HG02678 (cell line): Measurements from ENCODE around the gene DCUN1D3.
"Not testable (repeated sequence)": the region's sequence is repeated elsewhere in the genome, so short reads cannot be mapped to it uniquely, and the experiment has no call there.

Experiments used
- ATAC-seq: cut with Tn5 transposase; IDR thresholded peaks from one replicate; pipeline ENCODE4 v1.9.1; 2021; ENCODE audit warnings: mild to moderate bottlenecking, moderate library complexity; ENCODE audit not compliant: unreplicated experiment

Gene DCUN1D3, protein sequence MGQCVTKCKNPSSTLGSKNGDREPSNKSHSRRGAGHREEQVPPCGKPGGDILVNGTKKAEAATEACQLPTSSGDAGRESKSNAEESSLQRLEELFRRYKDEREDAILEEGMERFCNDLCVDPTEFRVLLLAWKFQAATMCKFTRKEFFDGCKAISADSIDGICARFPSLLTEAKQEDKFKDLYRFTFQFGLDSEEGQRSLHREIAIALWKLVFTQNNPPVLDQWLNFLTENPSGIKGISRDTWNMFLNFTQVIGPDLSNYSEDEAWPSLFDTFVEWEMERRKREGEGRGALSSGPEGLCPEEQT

GRCh38 chr16:20900299-20901067 is at the start of gene DCUN1D3, which contains the start of gene LYRM1:
Gene DCUN1D3, minus strand, starts transcription at chr16:20900358. Its CDS starts 37,820 bp downstream, at chr16:20862538.
Gene LYRM1, plus strand, starts transcription at chr16:20900771. Its CDS starts 14,785 bp downstream, at chr16:20915556.
- ATAC-seq = peak; percentile 76

GRCh38 chr16:20949660-20950059 is 49.5 kb upstream of the DCUN1D3 start:
- ATAC-seq = no peak

GRCh38 chr16:20948444-20948843 is 48.3 kb upstream of the DCUN1D3 start:
- no peak for ATAC-seq

DNA sequence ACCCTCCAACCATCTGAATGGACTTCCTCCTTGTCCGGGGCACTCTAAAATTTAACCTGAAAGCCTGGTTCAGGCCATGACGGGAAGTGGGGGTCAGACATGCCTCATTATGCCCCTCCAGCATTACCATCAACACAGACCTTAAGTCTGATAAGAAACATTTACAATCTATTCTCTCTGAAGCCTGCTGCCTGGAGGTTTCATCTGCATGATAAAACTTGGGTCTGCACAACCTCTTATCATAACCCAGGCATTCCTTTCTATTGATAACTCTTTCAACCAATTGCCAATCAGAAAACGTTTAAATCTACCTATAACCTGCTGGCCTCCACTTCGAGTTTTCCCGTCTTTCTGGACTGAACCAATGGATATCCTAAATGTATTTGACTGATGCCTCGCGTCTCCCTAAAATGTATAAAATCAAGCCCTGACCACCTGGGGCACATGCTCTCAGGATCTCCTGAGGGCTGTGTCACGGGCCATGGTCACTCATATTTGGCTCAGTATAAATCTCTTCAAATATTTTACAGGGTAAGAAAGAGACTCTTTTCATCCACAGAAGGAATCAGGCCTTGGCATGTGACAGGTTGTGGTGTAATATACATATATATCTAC is 46.0 kb upstream of the DCUN1D3 start:
- ATAC-seq = no peak

DNA sequence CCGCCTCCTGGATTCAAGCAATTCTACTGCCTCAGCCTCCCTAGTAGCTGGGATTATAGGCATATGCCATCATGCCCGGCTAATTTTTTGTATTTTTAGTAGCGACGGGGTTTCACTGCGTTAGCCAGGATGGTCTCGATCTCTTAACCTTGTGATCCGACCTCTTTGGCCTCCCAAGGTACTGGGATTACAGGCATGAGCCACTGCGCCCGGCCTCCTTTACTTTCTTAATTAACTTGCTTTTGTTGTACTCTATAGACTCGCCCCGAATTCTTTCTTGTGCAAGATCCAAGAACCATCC is 45.4 kb upstream of the DCUN1D3 start:
- ATAC-seq = not testable (repeated sequence)

- ATAC-seq = no peak
Measured at GRCh38 chr16:20944861-20945574, 44.9 kb upstream of the DCUN1D3 start.

DNA sequence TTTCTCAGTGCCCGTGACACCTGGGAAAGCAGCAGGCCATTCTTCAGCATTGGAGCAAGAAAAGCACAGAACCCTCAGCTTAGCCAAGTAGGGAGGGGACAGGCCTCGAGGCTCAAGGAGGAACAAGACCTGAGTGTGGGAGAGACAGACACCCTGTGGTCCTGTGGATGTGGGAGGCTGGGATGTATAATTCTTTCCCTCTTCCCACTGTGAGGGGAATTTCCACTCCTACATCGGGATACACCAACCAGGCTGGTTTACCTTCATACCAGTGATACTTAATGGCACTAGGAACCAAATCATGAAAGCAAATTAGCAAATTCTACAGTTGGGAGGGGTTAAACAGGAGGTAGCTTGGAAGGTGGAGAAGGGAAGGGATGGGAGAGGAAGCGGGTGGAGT is 42.1 kb upstream of the DCUN1D3 start:
- ATAC-seq = no peak

GRCh38 chr16:20941636-20941926 is 41.4 kb upstream of the DCUN1D3 start:
- no peak for ATAC-seq

DNA sequence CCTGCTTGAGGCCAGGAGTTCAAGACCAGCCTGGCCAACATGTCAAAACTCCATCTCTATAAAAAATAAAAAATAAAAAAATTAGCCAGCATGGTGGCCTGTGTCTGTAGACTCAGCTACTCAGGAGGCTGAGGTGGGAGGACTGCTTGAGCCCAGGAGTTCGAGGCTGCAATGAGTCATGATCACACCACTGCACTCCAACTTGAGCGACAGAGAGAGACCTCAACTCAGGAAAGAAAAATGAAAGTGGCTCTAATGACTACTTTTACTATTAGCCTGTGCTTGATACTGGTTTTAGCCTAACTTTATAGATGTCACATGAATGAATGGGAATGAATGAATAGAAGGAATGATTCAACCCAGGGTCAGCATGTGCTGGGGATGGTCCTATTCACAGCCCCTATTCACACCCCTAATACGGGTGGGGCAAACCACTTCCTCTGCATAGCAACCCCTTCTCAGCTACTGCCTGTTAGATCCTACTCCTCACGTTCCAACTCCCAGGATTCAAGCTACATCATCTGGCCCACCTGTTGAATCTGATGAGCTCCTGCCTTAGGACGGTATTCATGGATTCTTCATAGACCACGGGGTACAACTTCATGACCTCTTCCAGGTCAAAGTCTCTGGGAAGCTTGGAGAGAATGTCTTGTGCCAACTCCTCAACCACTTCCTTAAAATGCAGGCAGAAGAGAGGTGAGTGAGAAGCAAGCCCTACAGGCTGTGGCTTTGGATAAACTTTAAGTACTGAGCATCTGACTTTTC is 40.9 kb upstream of the DCUN1D3 start:
- no peak for ATAC-seq

DNA sequence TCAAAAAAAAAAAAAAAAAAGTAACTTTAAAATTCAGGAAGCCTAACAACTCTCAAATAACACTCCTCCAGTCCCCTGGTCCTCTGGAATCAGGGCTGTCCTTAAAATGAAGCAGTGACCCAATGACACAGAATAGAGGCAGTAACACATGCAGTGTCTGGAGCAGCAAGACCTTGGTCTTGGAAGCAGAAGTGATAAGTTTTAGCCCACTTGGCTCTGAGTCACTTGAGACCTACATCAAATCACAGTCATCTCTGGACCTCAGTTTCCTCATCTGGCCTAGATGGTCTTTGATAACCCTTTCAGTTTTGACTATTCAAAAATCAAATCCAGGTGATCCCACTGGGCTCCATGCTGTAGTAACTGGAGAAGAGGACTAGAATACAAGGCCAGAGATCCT is 39.5 kb upstream of the DCUN1D3 start:
- ATAC-seq = no peak

DNA sequence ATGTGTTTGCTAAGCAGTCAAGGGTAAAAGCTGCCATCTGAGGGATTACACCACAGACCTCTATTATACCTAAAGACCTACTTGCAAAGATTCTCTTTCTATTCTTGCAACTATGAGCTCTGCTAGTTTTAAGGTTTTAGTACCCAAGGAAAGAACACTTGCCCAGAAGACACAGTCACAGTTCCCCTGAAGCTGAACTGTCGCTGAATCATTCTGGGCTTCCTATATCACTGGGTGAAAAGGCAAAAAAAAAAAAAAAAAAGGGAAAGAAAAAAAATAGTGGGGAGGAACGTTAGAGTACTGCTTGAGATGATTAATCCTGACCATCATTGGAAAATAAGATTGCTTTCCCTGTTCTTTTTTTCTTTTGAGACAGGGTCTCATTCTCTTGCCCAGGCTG is 38.3 kb upstream of the DCUN1D3 start:
- ATAC-seq = no peak

DNA sequence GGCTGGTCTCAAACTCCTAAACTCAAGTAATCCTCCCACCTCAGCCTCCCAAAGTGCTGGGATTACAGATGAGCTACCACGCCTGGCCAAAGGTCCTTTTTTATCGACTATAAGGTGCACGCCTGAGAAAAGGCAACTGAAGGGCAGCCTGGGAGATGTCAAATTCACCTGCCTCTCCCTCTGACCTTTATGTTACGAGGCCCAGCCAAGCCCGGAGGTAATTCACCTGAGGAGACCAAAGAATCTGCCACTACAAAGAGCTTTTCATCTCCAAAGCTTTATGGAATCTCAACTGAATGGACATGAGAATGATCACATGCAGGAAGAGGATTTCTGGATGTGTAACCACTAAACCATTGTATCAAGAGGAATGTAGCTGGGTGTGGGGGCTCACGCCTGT is 37.6 kb upstream of the DCUN1D3 start:
- ATAC-seq = no peak

DNA sequence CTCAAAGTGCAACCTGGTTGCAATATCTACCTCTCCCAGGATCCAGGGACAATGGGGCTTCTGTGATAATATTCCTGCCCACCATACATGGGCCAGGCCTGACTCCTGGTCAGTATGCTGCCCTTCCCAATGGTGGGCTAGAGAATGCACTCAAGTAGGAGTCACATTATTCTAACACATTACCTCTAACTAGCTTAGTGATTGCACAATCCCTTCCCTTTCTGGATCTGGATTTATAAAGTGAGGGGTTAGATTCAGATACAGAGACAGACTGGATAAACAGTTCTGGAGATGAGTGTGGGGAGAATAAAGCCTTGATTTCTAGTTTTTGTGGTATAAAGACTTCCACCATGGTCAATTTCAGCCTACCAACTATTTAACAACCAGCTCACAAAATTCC is 33.4 kb upstream of the DCUN1D3 start:
- ATAC-seq = no peak

DNA sequence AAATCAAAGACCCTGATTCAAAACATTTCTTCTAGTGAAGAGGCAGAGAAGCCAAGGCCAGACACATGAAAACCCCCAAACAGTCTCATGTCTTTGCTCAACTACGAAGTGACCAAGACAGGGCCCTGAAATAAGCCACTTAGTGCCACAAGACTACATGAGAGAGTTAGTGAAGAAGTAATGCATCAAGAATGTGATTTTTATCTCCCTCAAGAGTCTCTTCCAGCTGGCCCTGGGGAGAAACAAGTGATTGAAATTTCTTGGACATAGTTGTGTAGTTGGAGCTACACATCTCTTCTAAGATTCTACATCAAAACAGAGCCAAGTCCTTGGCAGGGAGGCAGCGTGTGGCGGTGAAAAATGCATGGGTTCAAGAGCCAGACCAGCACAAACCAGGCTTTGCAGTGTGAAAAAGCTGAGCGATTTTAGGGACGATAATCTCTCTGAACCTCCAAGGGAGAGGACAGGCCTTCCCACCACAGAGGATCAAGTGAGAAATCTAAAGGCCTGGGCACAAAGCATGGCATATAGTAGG is 31.0 kb upstream of the DCUN1D3 start:
- ATAC-seq = no peak

DNA sequence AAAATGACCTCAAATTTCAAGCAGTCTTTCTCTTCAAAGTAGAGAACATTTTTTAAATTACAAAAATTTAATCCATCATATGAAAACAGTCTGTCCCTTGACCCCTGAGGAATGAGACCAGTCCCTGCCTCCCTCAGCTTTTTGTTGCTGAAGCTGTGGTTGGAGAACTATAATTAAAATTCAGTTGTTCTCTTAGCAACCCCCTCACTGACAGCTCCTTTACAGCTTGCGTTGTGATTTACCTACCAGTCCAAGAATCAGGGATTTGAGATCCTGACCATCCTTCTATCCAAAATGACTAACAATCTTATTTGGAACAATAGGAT is 30.2 kb upstream of the DCUN1D3 start:
- ATAC-seq = no peak

DNA sequence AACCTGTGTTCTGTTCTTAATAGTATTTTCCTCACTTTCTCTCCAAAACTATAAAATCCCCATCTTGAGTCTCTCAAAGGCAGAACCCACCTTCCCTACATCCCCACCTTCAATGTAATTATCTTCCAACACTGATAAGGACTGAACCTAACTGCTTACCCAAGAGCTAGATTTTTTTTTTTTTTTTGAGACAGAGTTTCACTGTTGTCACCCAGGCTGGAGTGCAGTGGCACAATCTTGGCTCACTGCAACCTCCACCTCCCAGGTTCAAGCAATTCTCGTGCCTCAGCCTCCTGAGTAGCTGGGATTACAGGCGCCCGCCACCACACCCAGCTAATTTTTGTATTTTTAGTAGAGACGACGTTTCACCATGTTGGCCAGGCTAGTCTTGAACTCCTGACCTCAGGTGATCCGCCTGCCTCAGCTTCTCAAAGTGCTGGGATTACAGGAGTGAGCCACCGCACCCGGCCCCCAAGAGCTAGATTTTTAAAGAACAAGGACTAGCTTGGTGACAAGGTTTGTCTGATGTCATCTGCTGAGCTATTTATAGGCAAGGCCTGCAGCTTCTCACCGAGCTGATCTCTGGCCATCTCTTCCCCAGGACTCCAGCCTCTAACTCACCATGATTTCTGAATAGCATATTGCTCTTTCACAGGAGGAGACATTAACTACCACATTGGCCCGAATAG is 29.7 kb upstream of the DCUN1D3 start:
- ATAC-seq = not testable (repeated sequence)

DNA sequence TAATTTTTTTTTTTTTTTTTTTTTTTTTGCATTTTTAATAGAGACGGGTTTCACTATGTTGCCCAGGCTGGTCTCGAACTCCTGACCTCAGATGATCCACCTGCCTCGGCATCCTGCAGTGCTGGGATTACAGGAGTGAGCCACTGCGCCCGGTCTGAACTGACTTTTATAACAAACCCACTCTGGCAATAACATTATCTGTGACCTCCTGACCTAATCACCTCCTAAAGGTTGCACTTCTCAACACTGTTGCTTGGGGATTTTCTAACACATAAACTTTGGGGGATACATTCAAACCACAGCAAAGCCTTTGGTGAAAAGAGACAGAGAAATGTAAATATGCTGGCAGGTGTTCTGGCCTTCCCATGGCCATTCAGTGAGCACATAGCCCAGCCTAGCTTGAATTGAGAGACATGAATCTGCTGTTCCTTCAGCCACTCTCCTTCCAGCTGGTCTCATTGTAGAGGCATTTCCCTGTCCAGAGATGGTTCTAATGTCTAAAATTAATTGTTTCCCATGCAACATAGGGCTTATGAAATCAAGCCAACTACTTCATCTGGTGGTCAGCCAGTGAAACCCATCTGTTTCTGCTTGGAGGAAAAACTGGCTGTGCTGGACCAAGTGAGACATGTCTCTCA is 28.7 kb upstream of the DCUN1D3 start:
- ATAC-seq = no peak

DNA sequence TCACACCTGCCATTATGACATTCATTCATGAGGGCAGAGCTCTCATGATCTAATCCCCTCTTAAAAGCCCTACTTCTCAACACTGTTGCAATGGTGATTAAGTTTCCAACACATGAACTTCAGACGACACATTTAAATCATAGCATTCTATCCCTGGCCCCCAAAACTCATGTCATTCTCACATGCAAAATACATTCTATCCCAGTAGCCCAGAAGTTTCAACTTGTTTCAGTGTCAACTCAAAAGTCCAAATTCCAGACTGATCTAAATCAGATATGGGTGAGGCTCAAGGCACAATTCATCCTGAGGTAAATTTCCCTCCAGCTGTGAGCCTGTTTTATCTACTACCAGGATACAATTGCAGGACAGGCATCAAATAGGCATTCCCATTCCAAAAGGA is 25.6 kb upstream of the DCUN1D3 start:
- ATAC-seq = no peak

DNA sequence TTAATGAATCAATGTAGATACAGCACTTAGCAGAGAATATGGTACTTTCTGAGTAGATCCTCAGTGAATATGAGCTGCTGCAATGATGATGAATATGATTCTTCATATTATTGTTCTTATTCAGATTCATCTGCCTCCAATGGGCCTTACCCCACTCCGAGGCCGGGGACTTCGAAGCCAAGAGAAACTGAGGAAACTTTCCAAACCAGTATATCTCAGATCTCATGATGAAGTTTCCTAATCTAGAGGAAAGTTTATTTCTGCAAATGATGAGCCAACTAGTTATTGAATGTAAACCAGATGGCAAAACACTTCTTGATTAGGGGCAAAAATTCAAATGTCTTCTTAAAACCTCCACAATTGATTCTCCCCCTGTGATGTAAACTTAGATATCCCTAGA is 23.7 kb upstream of the DCUN1D3 start:
- ATAC-seq = no peak

DNA sequence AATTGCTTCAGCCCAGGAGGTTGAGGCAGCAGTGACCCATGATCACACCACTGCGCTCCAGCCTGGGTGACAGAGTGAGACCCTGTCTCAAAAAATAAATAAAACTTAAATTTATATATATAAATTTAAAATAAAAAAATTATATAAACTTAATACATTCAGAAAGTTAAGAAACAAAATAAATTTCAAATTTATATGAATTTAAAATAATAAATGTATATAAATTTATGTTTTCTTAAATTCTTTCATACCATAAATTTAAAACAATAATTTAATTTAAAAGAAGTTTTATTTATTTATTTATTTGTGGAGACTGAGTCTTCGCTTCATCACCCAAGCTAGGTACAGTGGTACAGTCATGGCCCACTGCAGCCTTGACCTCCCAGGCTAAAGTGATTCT is 20.6 kb upstream of the DCUN1D3 start:
- no peak for ATAC-seq
